Inflammatory macrophage treated with lipopolysaccharide for 4 hours (primary cell): ENCODE measurements around the gene MAGEA2.
"Not testable (repeated sequence)": the region's sequence is repeated elsewhere in the genome, so short reads cannot be mapped to it uniquely, and the experiment has no call there.

ENCODE experiments used
- DNase-seq: peaks from one replicate; pipeline ENCODE4 v3.0.0-alpha.2; 2020

MAGEA2 gene, protein sequence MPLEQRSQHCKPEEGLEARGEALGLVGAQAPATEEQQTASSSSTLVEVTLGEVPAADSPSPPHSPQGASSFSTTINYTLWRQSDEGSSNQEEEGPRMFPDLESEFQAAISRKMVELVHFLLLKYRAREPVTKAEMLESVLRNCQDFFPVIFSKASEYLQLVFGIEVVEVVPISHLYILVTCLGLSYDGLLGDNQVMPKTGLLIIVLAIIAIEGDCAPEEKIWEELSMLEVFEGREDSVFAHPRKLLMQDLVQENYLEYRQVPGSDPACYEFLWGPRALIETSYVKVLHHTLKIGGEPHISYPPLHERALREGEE

DNA sequence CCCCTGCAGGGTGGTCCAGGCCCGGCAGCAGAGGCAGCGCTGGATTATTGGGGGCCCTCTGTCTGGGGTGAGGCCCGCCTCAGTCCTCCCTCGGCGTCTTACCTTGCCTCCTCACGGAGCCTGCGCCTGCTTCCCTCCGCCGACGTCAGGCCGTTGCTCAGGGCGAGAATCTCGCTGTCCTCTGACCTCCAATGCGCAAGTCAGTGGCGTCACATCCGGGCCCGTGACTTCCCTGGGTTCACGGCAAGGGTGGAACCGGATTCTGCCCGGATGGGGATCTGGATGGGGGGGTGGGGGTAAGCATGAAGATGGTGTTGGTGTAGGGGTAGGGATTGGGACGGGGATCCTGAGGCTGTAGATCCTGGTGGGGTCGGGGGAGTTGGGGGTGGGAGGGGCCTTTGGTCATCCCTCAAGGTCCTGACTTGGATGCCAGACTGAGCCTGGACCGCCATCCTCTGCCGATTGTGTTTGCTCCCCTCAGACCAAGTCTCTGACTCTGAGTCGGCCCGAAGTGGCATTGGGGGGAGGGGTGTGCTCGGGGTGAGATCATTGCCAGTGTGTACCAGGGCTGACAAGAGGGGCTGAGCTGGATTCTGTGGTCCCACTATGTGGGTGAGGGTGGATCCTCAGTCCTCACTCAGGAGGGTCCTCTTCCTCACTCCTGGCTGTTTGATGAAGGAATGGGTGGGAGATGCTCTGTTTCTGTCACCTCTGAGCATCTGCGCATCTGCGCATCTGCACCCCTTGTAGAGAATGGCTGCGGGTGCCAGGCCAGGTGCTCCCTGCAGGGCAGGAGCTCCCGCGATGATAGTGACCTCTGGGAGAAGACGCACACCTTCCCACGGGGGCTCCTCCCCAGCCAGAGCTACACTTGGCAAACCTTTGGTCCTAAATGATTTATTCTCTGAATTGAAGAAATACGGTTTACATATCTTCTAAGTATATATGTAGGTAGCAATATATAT lies at the start of gene MAGEA2:
MAGEA2 (minus strand) TSS at position 157 of the 965 bp plus-strand sequence. CDS start 2,479 bp downstream, outside the sequence.
- not testable (repeated sequence) for DNase-seq

DNA sequence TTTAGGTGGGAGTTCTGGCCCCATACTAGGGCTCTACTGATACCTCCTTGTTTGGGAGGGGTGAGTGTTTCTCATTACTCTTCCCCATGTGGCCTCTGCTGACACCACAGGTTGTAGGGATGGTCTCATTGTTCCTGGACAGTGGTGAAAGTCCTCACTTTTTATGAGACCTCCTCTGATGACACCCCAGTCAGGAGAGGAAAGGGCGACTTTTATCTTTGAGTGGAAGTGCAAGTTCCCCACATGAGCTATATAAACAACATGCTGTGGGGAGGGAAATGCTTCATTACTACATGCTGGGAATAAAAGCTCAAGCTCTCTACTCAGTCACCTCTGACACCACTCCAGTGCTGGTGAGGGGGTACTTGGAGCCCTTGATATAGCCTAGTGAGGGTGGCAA lies 45.3 kb upstream of the MAGEA2 start:
- DNase-seq: no peak

DNA sequence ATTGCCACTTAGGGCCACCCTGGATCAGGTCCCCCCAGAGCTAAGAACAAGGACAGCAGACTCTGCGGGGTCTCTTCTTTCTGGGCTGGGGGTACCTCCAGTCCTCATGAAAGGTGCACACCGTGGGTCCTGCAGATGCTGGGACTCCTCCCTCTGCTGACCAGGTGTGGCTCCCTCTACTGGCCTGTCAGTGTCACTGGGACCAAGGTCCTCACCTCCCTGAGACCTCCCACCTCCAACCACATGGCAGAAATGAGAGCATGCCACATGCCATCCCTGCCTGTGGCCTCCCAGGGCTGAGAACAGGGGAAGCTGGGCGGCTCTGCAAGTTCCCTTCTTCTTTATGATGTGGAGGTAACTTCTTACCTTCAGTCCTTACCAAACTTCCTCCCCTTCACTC lies 33.4 kb upstream of the MAGEA2 start:
- DNase-seq: not testable (repeated sequence)

DNA sequence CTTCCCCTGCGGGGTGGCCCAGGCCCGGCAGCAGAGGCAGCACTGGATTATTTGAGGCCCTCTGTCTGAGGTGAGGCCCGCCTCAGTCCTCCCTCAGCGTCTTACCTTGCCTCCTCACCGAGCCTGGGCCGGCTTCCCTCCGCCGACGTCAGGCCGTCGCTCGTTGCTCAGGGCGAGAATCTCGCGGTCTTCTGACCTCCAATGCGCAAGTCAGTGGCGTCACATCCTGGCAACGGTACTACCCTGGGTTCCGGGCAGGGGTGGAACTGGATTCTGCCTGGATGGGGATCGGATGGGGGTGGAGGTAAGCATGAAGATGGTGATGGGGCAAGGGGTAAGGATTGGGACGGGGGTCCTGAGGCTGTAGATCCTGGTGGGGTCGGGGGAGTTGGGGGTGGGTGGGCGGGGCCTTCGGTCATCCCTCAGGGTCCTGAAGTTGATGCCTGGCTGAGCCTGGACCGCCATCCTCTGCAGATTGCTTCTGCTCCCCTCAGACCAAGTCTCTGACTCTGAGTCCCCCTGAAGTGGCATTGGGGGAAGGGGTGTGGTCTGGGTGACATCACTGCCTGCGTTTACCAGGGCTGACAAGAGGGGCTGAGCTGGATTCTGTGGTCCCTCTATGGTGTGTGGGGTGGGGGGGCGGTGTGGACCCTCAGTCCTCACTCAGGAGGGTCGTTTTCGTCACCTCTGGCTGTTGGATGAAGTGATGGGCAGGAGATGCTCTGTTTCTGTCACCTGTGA lies 16.1 kb upstream of the MAGEA2 start, which contains the start of gene MAGEA6:
MAGEA6 (minus strand) TSS at position 141 of the 741 bp plus-strand sequence. CDS start 2,039 bp downstream, outside the sequence.
- not testable (repeated sequence) for DNase-seq

DNA sequence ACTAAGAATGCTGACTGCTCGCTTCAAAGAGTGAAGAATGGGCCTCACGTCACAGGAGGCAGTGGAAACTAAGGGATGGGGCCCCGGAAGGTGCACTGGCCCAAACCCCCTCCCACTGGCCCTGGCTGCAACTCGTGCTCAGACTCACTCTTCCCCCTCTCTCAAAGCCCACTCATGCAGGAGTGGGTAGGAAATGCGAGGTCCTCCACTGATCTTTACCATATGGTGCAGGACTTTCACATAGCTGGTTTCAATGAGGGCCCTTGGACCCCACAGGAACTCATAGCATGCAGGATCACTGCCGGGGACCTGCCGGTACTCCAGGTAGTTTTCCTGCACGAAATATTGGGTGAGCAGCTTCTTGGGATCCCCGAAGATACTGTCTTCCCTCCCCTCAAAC lies 12.9 kb upstream of the MAGEA2 start:
- not testable (repeated sequence) for DNase-seq

DNA sequence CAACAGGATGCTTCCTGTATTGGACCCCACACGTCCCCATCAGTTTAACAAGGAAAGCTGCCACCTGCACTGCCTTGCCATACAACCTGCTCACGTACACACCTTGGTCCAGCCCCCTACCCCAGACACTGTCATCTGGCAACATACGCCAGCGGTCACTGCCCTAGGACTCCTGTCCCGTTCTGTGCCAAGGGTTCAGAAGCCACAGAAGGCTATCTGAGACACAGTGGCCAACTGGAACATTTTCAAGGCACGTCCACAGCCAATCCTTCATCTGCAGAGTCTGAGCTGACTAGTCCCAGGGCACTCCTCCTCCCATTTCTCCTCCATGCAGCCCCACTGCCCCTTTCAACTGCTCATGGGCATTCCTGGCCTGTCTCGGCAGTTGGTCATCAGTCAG lies 7.9 kb upstream of the MAGEA2 start:
- not testable (repeated sequence) for DNase-seq

DNA sequence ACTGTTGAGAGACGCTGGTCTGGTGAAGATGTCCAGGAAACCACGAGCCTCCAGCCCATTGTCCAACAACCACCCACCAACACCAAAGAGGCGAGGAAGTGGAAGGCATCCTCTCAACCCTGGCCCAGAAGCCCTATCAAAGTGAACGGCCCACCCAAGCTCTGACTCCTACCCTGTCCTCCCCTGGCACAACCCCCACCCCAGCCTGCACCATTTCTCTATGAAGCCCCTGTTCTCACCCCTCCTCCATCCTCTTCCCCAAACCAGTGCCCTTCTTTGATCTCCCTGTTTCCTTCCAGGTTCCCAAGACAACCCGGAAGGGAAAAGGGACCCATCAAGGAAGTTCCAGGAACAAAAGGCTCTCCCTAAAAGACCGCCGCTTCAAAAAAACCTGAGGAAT lies 5.9 kb upstream of the MAGEA2 start:
- DNase-seq: not testable (repeated sequence)

DNA sequence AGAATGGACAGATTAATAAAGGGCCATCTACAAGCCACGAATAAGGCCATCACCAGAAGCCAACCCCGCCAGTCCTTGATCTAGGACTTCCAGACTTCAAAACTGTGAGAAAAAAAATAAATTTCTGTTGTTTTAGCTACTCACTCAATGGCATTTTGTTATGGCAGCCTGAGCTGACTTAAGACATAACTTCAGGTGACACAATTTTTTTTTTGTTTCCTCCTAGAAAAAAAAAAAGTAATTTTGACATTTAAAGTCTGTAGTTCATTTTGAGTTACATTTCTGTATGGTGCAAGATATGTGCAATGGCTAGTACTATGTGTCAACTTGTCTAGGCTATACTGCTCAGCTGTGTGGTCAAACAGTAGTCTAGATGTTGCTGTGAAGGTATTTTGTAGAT lies 5.3 kb upstream of the MAGEA2 start, which contains the start of gene CSAG3:
CSAG3 (plus strand) TSS at position 301 of the 400 bp plus-strand sequence.
- DNase-seq: not testable (repeated sequence)

DNA sequence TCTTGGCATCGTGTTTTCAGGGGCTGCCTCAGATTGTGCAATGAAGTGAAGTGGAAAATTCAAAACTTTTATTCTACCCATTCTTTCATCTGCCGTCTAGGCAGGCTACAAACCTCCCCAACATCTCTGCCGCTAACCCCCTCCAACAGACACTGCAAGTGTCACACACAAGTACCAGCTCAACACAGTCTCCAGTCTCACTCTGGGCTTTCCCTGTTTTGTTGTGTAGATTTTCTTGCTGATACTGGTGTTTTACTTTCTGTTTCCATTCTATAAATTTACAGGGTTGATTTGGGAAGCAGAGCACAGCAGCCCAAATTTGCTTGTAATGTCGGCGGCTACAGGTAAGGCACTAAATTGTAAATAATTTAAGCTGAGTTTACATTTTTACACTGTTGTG lies 1.2 kb upstream of the MAGEA2 start:
- DNase-seq: not testable (repeated sequence)

DNA sequence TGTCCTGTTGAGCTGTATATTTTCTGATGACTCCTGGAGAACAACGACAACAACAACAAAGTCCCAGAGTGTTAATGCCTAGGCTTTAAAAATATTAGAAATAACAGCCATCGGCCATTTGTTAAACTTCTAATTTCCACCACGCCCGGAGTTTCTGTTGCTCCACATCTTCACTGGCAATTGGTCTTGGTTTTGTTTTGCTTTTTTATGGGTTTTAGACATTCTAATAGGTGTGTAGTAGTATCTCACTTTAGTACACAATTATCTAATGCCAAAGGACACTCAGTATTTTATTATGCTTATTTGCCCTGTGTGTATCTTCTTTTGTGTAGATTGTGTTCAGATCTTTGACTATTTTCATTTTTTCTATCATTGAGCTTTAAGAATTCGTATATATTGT lies 15.1 kb downstream of the MAGEA2 start:
- DNase-seq: no peak

DNA sequence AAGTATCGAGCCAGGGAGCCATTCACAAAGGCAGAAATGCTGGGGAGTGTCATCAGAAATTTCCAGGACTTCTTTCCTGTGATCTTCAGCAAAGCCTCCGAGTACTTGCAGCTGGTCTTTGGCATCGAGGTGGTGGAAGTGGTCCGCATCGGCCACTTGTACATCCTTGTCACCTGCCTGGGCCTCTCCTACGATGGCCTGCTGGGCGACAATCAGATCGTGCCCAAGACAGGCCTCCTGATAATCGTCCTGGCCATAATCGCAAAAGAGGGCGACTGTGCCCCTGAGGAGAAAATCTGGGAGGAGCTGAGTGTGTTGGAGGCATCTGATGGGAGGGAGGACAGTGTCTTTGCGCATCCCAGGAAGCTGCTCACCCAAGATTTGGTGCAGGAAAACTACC lies 17.1 kb downstream of the MAGEA2 start:
- DNase-seq: not testable (repeated sequence)

DNA sequence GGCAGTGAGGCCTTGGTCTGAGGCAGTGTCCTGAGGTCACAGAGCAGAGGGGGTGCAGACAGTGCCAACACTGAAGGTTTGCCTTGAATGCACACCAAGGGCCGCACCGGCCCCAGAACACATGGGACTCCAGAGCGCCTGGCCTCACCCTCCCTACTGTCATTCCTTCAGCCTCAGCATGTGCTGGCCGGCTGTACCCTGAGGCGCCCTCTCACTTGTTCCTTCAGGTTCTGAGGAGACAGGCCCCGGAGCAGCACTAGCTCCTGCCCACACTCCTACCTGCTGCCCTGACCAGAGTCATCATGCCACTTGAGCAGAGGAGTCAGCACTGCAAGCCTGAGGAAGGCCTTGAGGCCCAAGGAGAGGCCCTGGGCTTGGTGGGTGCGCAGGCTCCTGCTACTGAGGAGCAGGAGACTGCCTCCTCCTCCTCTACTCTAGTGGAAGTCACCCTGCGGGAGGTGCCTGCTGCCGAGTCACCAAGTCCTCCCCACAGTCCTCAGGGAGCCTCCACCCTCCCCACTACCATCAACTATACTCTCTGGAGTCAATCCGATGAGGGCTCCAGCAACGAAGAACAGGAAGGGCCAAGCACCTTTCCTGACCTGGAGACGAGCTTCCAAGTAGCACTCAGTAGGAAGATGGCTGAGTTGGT lies 17.7 kb downstream of the MAGEA2 start:
- no peak for DNase-seq

DNA sequence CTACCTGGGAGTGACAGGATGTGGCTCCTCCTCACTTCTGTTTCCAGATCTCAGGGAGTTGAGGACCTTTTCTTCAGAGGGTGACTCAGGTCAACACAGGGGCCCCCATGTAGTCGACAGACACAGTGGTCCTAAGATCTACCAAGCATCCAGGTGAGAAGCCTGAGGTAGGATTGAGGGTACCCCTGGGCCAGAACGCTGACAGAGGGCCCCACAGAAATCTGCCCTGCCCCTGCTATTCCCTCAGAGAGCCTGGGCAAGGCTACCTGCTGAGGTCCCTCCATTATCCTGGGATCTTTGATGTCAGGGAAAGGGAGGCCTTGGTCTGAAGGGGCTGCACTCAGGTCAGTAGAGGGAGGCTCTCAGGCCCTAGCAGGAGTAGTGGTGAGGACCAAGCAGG lies 18.5 kb downstream of the MAGEA2 start:
- DNase-seq: no peak

DNA sequence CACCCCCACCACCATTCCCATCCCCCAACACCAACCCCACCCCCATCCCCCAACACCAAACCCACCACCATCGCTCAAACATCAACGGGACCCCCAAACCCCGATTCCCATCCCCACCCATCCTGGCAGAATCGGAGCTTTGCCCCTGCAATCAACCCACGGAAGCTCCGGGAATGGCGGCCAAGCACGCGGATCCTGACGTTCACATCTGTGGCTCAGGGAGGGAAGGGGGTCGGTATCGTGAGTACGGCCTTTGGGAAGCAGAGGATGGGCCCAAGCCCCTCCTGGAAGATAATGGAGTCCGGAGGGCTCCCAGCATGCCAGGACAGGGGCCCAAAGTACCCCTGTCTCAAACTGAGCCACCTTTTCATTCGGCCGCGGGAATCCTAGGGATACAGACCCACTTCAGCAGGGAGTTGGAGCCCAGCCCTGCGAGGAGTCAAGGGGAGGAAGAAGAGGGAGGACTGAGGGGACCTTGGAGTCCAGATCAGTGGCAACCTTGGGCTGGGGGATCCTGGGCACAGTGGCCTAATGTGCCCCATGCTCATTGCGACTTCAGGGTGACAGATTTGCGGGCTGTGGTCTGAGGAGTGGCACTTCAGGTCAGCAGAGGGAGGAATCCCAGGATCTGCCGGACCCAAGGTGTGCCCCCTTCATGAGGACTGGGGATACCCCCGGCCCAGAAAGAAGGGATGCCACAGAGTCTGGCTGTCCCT lies 19.3 kb downstream of the MAGEA2 start:
- DNase-seq: not testable (repeated sequence)

DNA sequence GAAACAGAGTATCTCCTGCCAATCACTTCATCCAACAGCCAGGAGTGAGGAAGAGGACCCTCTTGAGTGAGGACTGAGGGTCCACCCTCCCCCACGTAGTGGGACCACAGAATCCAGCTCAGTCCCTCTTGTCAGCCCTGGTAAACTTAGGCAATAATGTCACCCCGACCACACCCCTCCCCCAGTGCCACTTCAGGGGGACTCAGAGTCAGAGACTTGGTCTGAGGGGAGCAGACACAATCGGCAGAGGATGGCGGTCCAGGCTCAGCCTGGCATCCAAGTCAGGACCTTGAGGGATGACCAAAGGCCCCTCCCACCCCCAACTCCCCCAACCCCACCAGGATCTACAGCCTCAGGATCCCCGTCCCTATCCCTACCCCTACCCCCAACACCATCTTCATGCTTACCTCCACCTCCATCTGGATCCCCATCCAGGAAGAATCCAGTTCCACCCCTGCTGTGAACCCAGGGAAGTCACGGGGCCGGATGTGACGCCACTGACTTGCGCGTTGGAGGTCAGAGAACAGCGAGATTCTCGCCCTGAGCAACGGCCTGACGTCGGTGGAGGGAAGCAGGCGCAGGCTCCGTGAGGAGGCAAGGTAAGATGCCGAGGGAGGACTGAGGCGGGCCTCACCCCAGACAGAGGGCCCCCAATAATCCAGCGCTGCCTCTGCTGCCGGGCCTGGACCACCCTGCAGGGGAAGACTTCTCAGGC lies 20.2 kb downstream of the MAGEA2 start, which contains the start of the genes CSAG1 and MAGEA12:
CSAG1 (minus strand) TSS at position 461 of the 715 bp plus-strand sequence. CDS start 1,261 bp downstream, outside the sequence.
MAGEA12 (plus strand) TSS at position 497 of the 715 bp plus-strand sequence. CDS start 2,405 bp downstream, outside the sequence.
- DNase-seq: no peak

DNA sequence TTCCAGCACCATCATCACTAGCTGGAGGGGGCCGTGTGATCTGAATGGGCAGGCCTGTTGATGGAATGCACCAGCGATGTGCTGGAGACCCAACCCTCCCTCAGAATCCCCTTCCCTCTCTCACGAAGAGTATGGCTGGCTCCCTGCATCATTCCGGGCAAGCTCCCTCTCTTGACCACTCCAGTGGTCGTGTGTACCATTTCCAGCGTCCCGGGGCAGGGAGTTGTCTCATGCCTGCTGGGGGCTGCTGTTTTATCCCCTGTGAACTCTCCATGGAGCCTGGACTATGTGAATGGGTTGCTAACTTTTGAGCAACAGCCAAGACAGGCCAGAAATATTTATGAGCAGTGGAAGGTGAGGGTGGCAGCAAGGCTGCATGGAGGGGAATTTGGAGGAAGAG lies 28.2 kb downstream of the MAGEA2 start:
- no peak for DNase-seq

DNA sequence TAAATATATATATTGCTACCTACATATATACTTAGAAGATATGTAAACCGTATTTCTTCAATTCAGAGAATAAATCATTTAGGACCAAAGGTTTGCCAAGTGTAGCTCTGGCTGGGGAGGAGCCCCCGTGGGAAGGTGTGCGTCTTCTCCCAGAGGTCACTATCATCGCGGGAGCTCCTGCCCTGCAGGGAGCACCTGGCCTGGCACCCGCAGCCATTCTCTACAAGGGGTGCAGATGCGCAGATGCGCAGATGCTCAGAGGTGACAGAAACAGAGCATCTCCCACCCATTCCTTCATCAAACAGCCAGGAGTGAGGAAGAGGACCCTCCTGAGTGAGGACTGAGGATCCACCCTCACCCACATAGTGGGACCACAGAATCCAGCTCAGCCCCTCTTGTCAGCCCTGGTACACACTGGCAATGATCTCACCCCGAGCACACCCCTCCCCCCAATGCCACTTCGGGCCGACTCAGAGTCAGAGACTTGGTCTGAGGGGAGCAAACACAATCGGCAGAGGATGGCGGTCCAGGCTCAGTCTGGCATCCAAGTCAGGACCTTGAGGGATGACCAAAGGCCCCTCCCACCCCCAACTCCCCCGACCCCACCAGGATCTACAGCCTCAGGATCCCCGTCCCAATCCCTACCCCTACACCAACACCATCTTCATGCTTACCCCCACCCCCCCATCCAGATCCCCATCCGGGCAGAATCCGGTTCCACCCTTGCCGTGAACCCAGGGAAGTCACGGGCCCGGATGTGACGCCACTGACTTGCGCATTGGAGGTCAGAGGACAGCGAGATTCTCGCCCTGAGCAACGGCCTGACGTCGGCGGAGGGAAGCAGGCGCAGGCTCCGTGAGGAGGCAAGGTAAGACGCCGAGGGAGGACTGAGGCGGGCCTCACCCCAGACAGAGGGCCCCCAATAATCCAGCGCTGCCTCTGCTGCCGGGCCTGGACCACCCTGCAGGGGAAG lies 39.5 kb downstream of the MAGEA2 start, which contains the start of gene MAGEA2B:
MAGEA2B (plus strand) TSS at position 814 of the 973 bp plus-strand sequence. CDS start 2,479 bp downstream, outside the sequence.
- DNase-seq: not testable (repeated sequence)

DNA sequence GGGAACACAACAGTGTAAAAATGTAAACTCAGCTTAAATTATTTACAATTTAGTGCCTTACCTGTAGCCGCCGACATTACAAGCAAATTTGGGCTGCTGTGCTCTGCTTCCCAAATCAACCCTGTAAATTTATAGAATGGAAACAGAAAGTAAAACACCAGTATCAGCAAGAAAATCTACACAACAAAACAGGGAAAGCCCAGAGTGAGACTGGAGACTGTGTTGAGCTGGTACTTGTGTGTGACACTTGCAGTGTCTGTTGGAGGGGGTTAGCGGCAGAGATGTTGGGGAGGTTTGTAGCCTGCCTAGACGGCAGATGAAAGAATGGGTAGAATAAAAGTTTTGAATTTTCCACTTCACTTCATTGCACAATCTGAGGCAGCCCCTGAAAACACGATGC lies 40.4 kb downstream of the MAGEA2 start:
- DNase-seq: not testable (repeated sequence)

DNA sequence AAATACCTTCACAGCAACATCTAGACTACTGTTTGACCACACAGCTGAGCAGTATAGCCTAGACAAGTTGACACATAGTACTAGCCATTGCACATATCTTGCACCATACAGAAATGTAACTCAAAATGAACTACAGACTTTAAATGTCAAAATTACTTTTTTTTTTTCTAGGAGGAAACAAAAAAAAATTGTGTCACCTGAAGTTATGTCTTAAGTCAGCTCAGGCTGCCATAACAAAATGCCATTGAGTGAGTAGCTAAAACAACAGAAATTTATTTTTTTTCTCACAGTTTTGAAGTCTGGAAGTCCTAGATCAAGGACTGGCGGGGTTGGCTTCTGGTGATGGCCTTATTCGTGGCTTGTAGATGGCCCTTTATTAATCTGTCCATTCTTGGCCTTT lies 44.5 kb downstream of the MAGEA2 start, which contains the start of gene CSAG2:
CSAG2 (minus strand) TSS at position 101 of the 400 bp plus-strand sequence. CDS start 161 bp downstream, outside the sequence.
- not testable (repeated sequence) for DNase-seq
